RWPE2 (cell line): ENCODE results near the gene ZNF575.
A peak's percentile ranks its signal among the peaks of the same experiment; 100 is the strongest.
"Not testable (repeated sequence)": the region's sequence is repeated elsewhere in the genome, so short reads cannot be mapped to it uniquely, and the experiment has no call there.

Source experiments
- ATAC-seq: fragments of 200-7000 bp; cut with Tn5 transposase; 3 replicates; pipeline ENCODE4 v1.9.1; 2021; ENCODE audit warnings: low read depth
- DNase-seq: peaks from one replicate; pipeline ENCODE4 v3.0.0-alpha.2; 2020; ENCODE audit warnings: low spot score
- H3K27ac ChIP-seq: fragments of 450-650 bp; 2 replicates; pipeline ENCODE4 v1.5.1; 2017; ENCODE audit warnings: mild to moderate bottlenecking; ENCODE audit not compliant: poor library complexity, severe bottlenecking
- H3K27me3 ChIP-seq: fragments of 250-450 bp; sonication (Bioruptor Pico); 2 replicates; pipeline ENCODE4 v1.5.1; 2021; ENCODE audit warnings: mild to moderate bottlenecking, moderate library complexity; ENCODE audit not compliant: insufficient read depth, poor library complexity, severe bottlenecking
- H3K36me3 ChIP-seq: fragments of 250-450 bp; sonication (Bioruptor Pico); 2 replicates; pipeline ENCODE4 v1.5.1; 2020; ENCODE audit warnings: low read depth, mild to moderate bottlenecking, moderate library complexity
- H3K4me1 ChIP-seq: fragments of 250-450 bp; sonication (Bioruptor Pico); 2 replicates; pipeline ENCODE4 v1.5.1; 2021; ENCODE audit warnings: mild to moderate bottlenecking, moderate library complexity; ENCODE audit not compliant: insufficient read depth, poor library complexity, severe bottlenecking
- H3K4me3 ChIP-seq: fragments of 250-450 bp; sonication (Bioruptor Pico); 2 replicates; pipeline ENCODE4 v1.5.1; 2021; ENCODE audit warnings: mild to moderate bottlenecking, moderate library complexity; ENCODE audit not compliant: severe bottlenecking
- H3K9me3 ChIP-seq: fragments of 250-450 bp; sonication (Bioruptor Pico); 2 replicates; pipeline ENCODE4 v1.5.1; 2021; ENCODE audit warnings: mild to moderate bottlenecking, moderate library complexity; ENCODE audit not compliant: severe bottlenecking
- TF ChIP-seq, protein P1 (sequence below): fragments of 450-650 bp; IDR thresholded peaks from one replicate; pipeline ENCODE4 v1.5.1; 2017; ENCODE audit warnings: mild to moderate bottlenecking, moderate library complexity; ENCODE audit not compliant: poor library complexity, severe bottlenecking

The ZNF575 gene

DNA sequence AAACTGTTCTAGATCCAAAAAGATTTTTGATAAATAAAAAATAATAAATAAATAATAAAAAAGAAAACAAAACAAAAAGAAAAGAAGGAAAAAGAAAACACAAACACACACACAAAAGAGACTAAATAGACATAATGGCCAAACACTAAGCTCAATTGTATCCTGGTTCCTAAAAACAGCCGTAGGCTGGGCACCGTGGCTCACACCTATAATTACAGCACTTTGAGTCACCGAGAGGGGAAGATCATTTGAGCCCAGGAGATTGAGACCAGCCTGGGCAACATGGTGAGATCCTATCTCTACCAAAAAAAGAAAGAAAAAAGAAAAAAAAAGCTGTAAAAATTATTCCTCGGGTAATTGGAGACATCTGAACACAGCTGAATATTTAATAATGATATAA is 14.9 kb upstream of the ZNF575 start:
- H3K4me3 ChIP-seq: no peak overlapping the region
- H3K27me3 ChIP-seq: no peaks in the 10 kb centered on the region
- peak overlapping the region; percentile 48 for H3K27ac ChIP-seq
- peaks cover 41% of the 10 kb centered on the region for H3K36me3 ChIP-seq
- H3K4me1 ChIP-seq: peaks cover 7% of the 10 kb centered on the region
- no peak for DNase-seq
- no peak for ATAC-seq
- no peaks in the 10 kb centered on the region for H3K9me3 ChIP-seq
- TF ChIP-seq, protein P1, sequence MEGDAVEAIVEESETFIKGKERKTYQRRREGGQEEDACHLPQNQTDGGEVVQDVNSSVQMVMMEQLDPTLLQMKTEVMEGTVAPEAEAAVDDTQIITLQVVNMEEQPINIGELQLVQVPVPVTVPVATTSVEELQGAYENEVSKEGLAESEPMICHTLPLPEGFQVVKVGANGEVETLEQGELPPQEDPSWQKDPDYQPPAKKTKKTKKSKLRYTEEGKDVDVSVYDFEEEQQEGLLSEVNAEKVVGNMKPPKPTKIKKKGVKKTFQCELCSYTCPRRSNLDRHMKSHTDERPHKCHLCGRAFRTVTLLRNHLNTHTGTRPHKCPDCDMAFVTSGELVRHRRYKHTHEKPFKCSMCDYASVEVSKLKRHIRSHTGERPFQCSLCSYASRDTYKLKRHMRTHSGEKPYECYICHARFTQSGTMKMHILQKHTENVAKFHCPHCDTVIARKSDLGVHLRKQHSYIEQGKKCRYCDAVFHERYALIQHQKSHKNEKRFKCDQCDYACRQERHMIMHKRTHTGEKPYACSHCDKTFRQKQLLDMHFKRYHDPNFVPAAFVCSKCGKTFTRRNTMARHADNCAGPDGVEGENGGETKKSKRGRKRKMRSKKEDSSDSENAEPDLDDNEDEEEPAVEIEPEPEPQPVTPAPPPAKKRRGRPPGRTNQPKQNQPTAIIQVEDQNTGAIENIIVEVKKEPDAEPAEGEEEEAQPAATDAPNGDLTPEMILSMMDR: no peak

- peak overlapping the region; percentile 48 for H3K27ac ChIP-seq
- DNase-seq: no peak
- no peaks in the 10 kb centered on the region for H3K9me3 ChIP-seq
- H3K4me1 ChIP-seq: peaks cover 9% of the 10 kb centered on the region
- no peaks in the 10 kb centered on the region for H3K27me3 ChIP-seq
- ATAC-seq: peak; percentile 86
- peaks cover 49% of the 10 kb centered on the region for H3K36me3 ChIP-seq
- H3K4me3 ChIP-seq: no peak overlapping the region
- TF ChIP-seq, protein P1: peak; percentile 95
Measured at GRCh38 chr19:43519436-43520088, 13.4 kb upstream of the ZNF575 start.

- H3K4me1 ChIP-seq: peaks cover 21% of the 10 kb centered on the region
- no peak for ATAC-seq
Measured at GRCh38 chr19:43522929-43523328, 10.1 kb upstream of the ZNF575 start.

DNA sequence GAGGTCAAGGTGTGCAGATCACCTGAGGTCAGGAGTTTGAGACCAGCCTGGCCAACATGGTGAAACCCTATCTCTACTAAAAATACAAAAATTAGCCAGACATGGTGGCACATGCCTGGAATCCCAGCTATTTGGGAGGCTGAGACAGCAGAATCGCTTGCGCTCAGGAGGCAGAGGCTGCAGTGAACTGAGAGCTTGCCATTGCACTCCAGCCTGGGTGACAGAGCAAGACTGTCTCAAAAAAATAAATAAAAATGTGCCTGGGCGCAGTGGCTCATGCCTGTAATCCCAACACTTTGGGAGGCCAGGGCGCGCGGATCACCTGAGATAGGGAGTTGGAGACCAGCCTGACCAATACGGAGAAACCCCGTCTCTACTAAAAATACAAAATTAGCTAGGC is 9.3 kb upstream of the ZNF575 start:
- H3K36me3 ChIP-seq: peaks cover 32% of the 10 kb centered on the region

More at GRCh38 chr19:43522929-43523328, 10.1 kb upstream of the ZNF575 start:
- DNase-seq: no peak
- H3K4me3 ChIP-seq: no peak overlapping the region
- no peak overlapping the region for H3K27ac ChIP-seq
- TF ChIP-seq, protein P1: no peak
- no peaks in the 10 kb centered on the region for H3K9me3 ChIP-seq
- no peaks in the 10 kb centered on the region for H3K27me3 ChIP-seq
- peaks cover 32% of the 10 kb centered on the region for H3K36me3 ChIP-seq

GRCh38 chr19:43524922-43525835 is 7.8 kb upstream of the ZNF575 start:
- Histone ChIP-seq H3K36me3 (peaks cover 28% of the 10 kb centered on the region), H3K27me3 (no peaks in the 10 kb centered on the region), H3K4me1 (peaks cover 19% of the 10 kb centered on the region), H3K9me3 (no peaks in the 10 kb centered on the region), H3K27ac (peak overlapping the region; percentile 82), H3K4me3 (peak overlapping the region; percentile 93)
- ATAC-seq (peak; percentile 83), DNase-seq (peak; percentile 87)
- TF ChIP-seq, protein P1: no peak

More for the DNA sequence above, 9.3 kb upstream of the ZNF575 start:
- not testable (repeated sequence) for H3K9me3 ChIP-seq, DNase-seq, H3K27ac ChIP-seq, H3K4me3 ChIP-seq, ATAC-seq, H3K27me3 ChIP-seq
- peaks cover 21% of the 10 kb centered on the region for H3K4me1 ChIP-seq
